SK-N-SH (cell line): ENCODE data around the gene AHR. TPM values are rescaled to one million over a fixed set of nuclear protein-coding genes. Genes with fewer than 3 reads are reported as not detected.
A peak's percentile ranks its signal among the peaks of the same experiment; 100 is the strongest.

Experiments
- CTCF ChIA-PET: fragments of 300-600, 350-600 bp; formaldehyde crosslinking; extraction: SDS; loops from one replicate; lab custom pipeline; 2021; lab: Yijun Ruan, JAX
- POLR2A ChIA-PET: fragments of 350-600 bp; sonication (Branson Sonifier 250); formaldehyde crosslinking; extraction: SDS; loops from one replicate; lab custom pipeline; 2020; ENCODE audit warnings: antibody characterized with exemption, inconsistent platforms; lab: Yijun Ruan, JAX
- DNase-seq: peaks from one replicate; pipeline ENCODE4 v3.0.0; 2012
- H2AFZ ChIP-seq: fragments of 200-600 bp; sonication (generic); 2 replicates; pipeline ENCODE4 v1.8.1; 2016; ENCODE audit warnings: antibody characterized with exemption, mild to moderate bottlenecking, low read depth
- H3F3A ChIP-seq: fragments of 200-600 bp; sonication (generic); replicated peaks from 2 replicates; pipeline ENCODE3; 2016; ENCODE audit warnings: antibody characterized with exemption, mild to moderate bottlenecking; ENCODE audit not compliant: insufficient read depth
- H3K27ac ChIP-seq, 2 experiments: fragments of 200-500 bp in 1 of 2; fragments of 200-600 bp in 1 of 2; sonication (Bioruptor generic) in 1 of 2; sonication (generic), shearing (Covaris generic) in 1 of 2; 2 replicates each; pipeline versions ENCODE4 v1.5.1 to v1.6.1; 2014 to 2016; ENCODE audit warnings: low read depth in 2 of 2, inconsistent platforms in 1 of 2, low read length in 1 of 2, mild to moderate bottlenecking in 1 of 2, mixed read lengths in 1 of 2
- H3K27me3 ChIP-seq: fragments of 200-600 bp; sonication (generic), shearing (Covaris generic); 2 replicates; pipeline ENCODE4 v1.6.1; 2016; ENCODE audit warnings: mixed run types; ENCODE audit not compliant: insufficient read depth
- H3K36me3 ChIP-seq, 2 experiments: fragments of 200-500 bp in 1 of 2; fragments of 200-600 bp in 1 of 2; sonication (Bioruptor generic) in 1 of 2; sonication (generic) in 1 of 2; replicated peaks in 1 of 2; 2 replicates each; pipeline versions ENCODE3 to v1.5.1; 2014 to 2016; ENCODE audit warnings: low read length in 1 of 2, mild to moderate bottlenecking in 1 of 2; ENCODE audit not compliant: insufficient read depth in 2 of 2, control insufficient read depth in 1 of 2
- H3K4me1 ChIP-seq, 2 experiments: fragments of 200-500 bp in 1 of 2; fragments of 200-600 bp in 1 of 2; sonication (Bioruptor generic) in 1 of 2; sonication (generic), shearing (Covaris generic) in 1 of 2; 2 replicates each; pipeline versions ENCODE4 v1.5.1 to v1.6.1; 2014 to 2016; ENCODE audit warnings: low read depth in 1 of 2, low read length in 1 of 2, mixed run types in 1 of 2; ENCODE audit not compliant: insufficient read depth in 2 of 2, control insufficient read depth in 1 of 2
- H3K4me2 ChIP-seq: fragments of 200-600 bp; sonication (generic), shearing (Covaris generic); 2 replicates; pipeline ENCODE4 v1.6.1; 2017; ENCODE audit warnings: mixed run types
- H3K4me3 ChIP-seq, 2 experiments: fragments of 200-500 bp in 1 of 2; fragments of 200-600 bp in 1 of 2; sonication (Bioruptor generic) in 1 of 2; sonication (generic), shearing (Covaris generic) in 1 of 2; 2 replicates each; pipeline versions ENCODE4 v1.5.1 to v1.8.1; 2014 to 2016; ENCODE audit warnings: low read depth in 2 of 2, inconsistent platforms in 1 of 2, low read length in 1 of 2, mild to moderate bottlenecking in 1 of 2, mixed read lengths in 1 of 2, moderate library complexity in 1 of 2
- H3K79me2 ChIP-seq: fragments of 200-600 bp; sonication (generic); 2 replicates; pipeline ENCODE4 v1.8.1; 2017; ENCODE audit warnings: mild to moderate bottlenecking; ENCODE audit not compliant: insufficient read depth
- H3K9ac ChIP-seq: fragments of 200-600 bp; sonication (generic); 2 replicates; pipeline ENCODE4 v1.6.1; 2017; ENCODE audit warnings: mixed run types
- H3K9me2 ChIP-seq: fragments of 200-600 bp; sonication (generic); 2 replicates; pipeline ENCODE4 v1.6.1; 2017; ENCODE audit warnings: mixed run types
- H3K9me3 ChIP-seq: fragments of 200-600 bp; sonication (generic); 2 replicates; pipeline ENCODE4 v1.6.1; 2017; ENCODE audit warnings: mixed run types, mild to moderate bottlenecking, moderate library complexity
- H4K20me1 ChIP-seq: fragments of 200-600 bp; sonication (generic); 2 replicates; pipeline ENCODE4 v1.6.1; 2017; ENCODE audit warnings: mild to moderate bottlenecking, mixed run types; ENCODE audit not compliant: insufficient read depth
- CHD2 ChIP-seq: fragments of 150-350 bp; IDR thresholded peaks from 2 replicates; pipeline ENCODE4 v1.6.1; 2018; ENCODE audit warnings: low read length; ENCODE audit not compliant: partially characterized antibody
- CTCF ChIP-seq: fragments of 200-600 bp; sonication (generic); IDR thresholded peaks from 2 replicates; pipeline ENCODE4 v1.6.1; 2017; ENCODE audit warnings: antibody characterized with exemption, mild to moderate bottlenecking, moderate library complexity
- ELF1 ChIP-seq: IDR thresholded peaks from 2 replicates; pipeline ENCODE4 v1.4.0; 2012
- EP300 ChIP-seq, 2 experiments: IDR thresholded peaks; 2 replicates each; pipeline versions ENCODE4 v1.4.0 to v1.6.1; 2012; ENCODE audit warnings: borderline replicate concordance in 1 of 2, low read depth in 1 of 2, low read length in 1 of 2
- FOXJ3 ChIP-seq: sonication (generic); formaldehyde crosslinking; IDR thresholded peaks from 2 replicates; pipeline ENCODE4 v1.5.1; 2020; ENCODE audit warnings: mild to moderate bottlenecking, missing genetic modification reagents
- FOXM1 ChIP-seq: IDR thresholded peaks from 2 replicates; pipeline ENCODE4 v1.4.0; 2012; ENCODE audit warnings: low read depth, mild to moderate bottlenecking
- GABPA ChIP-seq: IDR thresholded peaks from 2 replicates; pipeline ENCODE4 v1.4.0; 2012; ENCODE audit warnings: low read depth, mild to moderate bottlenecking
- IRF3 ChIP-seq: fragments of 150-350 bp; IDR thresholded peaks from 2 replicates; pipeline ENCODE4 v1.6.1; 2016; ENCODE audit warnings: mild to moderate bottlenecking, low read depth, low read length
- MEF2A ChIP-seq: IDR thresholded peaks from 2 replicates; pipeline ENCODE4 v1.4.0; 2012; ENCODE audit warnings: low read depth, borderline replicate concordance
- MXI1 ChIP-seq: IDR thresholded peaks from 2 replicates; pipeline ENCODE4 v1.6.1; 2012; ENCODE audit warnings: mild to moderate bottlenecking, low read depth, low read length, improper control_type of control experiment
- NFIC ChIP-seq: IDR thresholded peaks from 2 replicates; pipeline ENCODE4 v1.4.0; 2012; ENCODE audit warnings: borderline replicate concordance
- NRF1 ChIP-seq: IDR thresholded peaks from 2 replicates; pipeline ENCODE4 v1.6.1; 2012; ENCODE audit warnings: low read depth, mild to moderate bottlenecking, low read length
- RCOR1 ChIP-seq: fragments of 150-350 bp; IDR thresholded peaks from 2 replicates; pipeline ENCODE4 v1.6.1; 2017; ENCODE audit warnings: antibody characterized with exemption, low read length
- REST ChIP-seq: IDR thresholded peaks from 2 replicates; pipeline ENCODE4 v1.6.1; 2012; ENCODE audit warnings: mild to moderate bottlenecking, low read depth, low read length, moderate library complexity
- RFX5 ChIP-seq: IDR thresholded peaks from 2 replicates; pipeline ENCODE4 v1.6.1; 2012; ENCODE audit warnings: mild to moderate bottlenecking, improper control_type of control experiment, low read length
- SIN3A ChIP-seq: IDR thresholded peaks from 2 replicates; pipeline ENCODE4 v1.6.1; 2012; ENCODE audit warnings: low read depth, mild to moderate bottlenecking, low read length, moderate library complexity, borderline replicate concordance
- SMC3 ChIP-seq: IDR thresholded peaks from 2 replicates; pipeline ENCODE4 v1.6.1; 2012; ENCODE audit warnings: low read depth, low read length, improper control_type of control experiment
- TAF1 ChIP-seq: IDR thresholded peaks from 2 replicates; pipeline ENCODE4 v1.6.1; 2012; ENCODE audit warnings: low read depth, mild to moderate bottlenecking, low read length, moderate library complexity, borderline replicate concordance
- TCF12 ChIP-seq: IDR thresholded peaks from 2 replicates; pipeline ENCODE4 v1.4.0; 2012
- TEAD4 ChIP-seq: IDR thresholded peaks from 2 replicates; pipeline ENCODE4 v1.4.0; 2012; ENCODE audit warnings: mild to moderate bottlenecking, borderline replicate concordance; ENCODE audit not compliant: insufficient read depth
- USF1 ChIP-seq: IDR thresholded peaks from 2 replicates; pipeline ENCODE4 v1.4.0; 2012; ENCODE audit warnings: low read depth, borderline replicate concordance
- YY1 ChIP-seq: IDR thresholded peaks from 2 replicates; pipeline ENCODE4 v1.4.0; 2012; ENCODE audit warnings: low read depth, mild to moderate bottlenecking
- ZBTB33 ChIP-seq: IDR thresholded peaks from 2 replicates; pipeline ENCODE4 v1.4.0; 2012; ENCODE audit warnings: low read depth, borderline replicate concordance
- WGBS: methylation state at CpG from one replicate; pipeline ENCODE4 v1.1.6; 2017; ENCODE audit warnings: low lambda C conversion rate; 5-methylcytosine and 5-hydroxymethylcytosine counted together
- polyA plus RNA-seq, 3 experiments: library from polyadenylated mRNA; depleted of rRNA; stranded (reverse); fragments of >200 nt; gene quantifications; 2 replicates each; pipeline ENCODE4 v1.2.3, GENCODE V29; 2012

AHR gene
- polyA plus RNA-seq, 1 of the 3 experiments (the other 2 are of a cell fraction) = not detected

- H3K9me2 ChIP-seq = no peaks in the 10 kb centered on the region
- H3F3A ChIP-seq = peaks cover 18% of the 10 kb centered on the region
- ChIA-PET CTCF (no interaction called here), POLR2A (no interaction called here)
- H3K9me3 ChIP-seq = no peaks in the 10 kb centered on the region
- H3K4me3 ChIP-seq = no peak overlapping the region
- H3K27me3 ChIP-seq = no peaks in the 10 kb centered on the region
- H3K79me2 ChIP-seq = no peaks in the 10 kb centered on the region
- no peaks in the 10 kb centered on the region for H3K36me3 ChIP-seq
- no peaks in the 10 kb centered on the region for H4K20me1 ChIP-seq
- WGBS = 10% methylated on average over 3 of the region's 3 CpGs
- H3K4me2 ChIP-seq = peak overlapping the region; percentile 46
- peak overlapping the region; percentile 50; the same call in 1 of the 2 replicates for H3K9ac ChIP-seq
- H3K4me1 ChIP-seq = peaks cover 0 to 27% of the 10 kb centered on the region in 2 experiments; a peak in 3 of 4 replicates
- H3K27ac ChIP-seq = peak overlapping the region; percentile 48 to 96; a peak in 3 of 4 replicates
- no peak for DNase-seq
- H2AFZ ChIP-seq = peak overlapping the region; percentile 5; the same call in 1 of the 2 replicates
- no peak for TF ChIP-seq NRF1
- peak; percentile 88; the same call in 1 of the 2 replicates for TF ChIP-seq TEAD4
- TF ChIP-seq SIN3A = no peak
- TF ChIP-seq IRF3 = no peak
- TF ChIP-seq ELF1 = no peak
- TF ChIP-seq MXI1 = no peak
- no peak for TF ChIP-seq FOXM1
- no peak for TF ChIP-seq FOXJ3 (CRISPR knock-in tag)
- TF ChIP-seq USF1 = no peak
- TF ChIP-seq SMC3 = no peak
- no peak for TF ChIP-seq RCOR1
- no peak for TF ChIP-seq REST
- no peak for TF ChIP-seq YY1
- TF ChIP-seq GABPA = no peak
- no peak for TF ChIP-seq TAF1
- peak; percentile 79 for TF ChIP-seq NFIC
- no peak for TF ChIP-seq MEF2A
- TF ChIP-seq ZBTB33 = 0 out of 2 replicates have a peak, but pooled peaks have one; percentile 27
- peak; percentile 82 for TF ChIP-seq TCF12
- no peak for TF ChIP-seq CTCF
- TF ChIP-seq RFX5 = no peak
- no peak for TF ChIP-seq CHD2
- TF ChIP-seq EP300 (IDR thresholded peaks at IDR 0.05; ENCODE audit: borderline replicate concordance in 1 of 2, low read depth in 1 of 2, low read length in 1 of 2) = peak in 1 of 2 experiments; percentile 90; a peak in 2 of 4 replicates
Observed at GRCh38 chr7:17371671-17372524, 73.4 kb downstream of the AHR start.
